ENCODE results near the gene PLAAT4.
A peak's percentile ranks its signal among the peaks of the same experiment; 100 is the strongest.
"Not testable (repeated sequence)": the region's sequence is repeated elsewhere in the genome, so short reads cannot be mapped to it uniquely, and the experiment has no call there.

The PLAAT4 gene

GRCh38 chr11:63573881-63574855 is 37.6 kb downstream of the PLAAT4 start:
- DNase-seq: no peak

- no peak for DNase-seq
These were observed 38.4 kb downstream of the PLAAT4 start for GRCh38 chr11:63574856-63575602.

GRCh38 chr11:63578882-63579281 is 42.3 kb downstream of the PLAAT4 start:
- DNase-seq: not testable (repeated sequence)

GRCh38 chr11:63581224-63581623 is 44.6 kb downstream of the PLAAT4 start:
- DNase-seq: not testable (repeated sequence)

- no peak for DNase-seq
These were observed 46.7 kb downstream of the PLAAT4 start for GRCh38 chr11:63583357-63583677.

- DNase-seq: no peak
These were observed 50.0 kb downstream of the PLAAT4 start for GRCh38 chr11:63586451-63587166.

- DNase-seq: no peak
These were observed 52.4 kb downstream of the PLAAT4 start for GRCh38 chr11:63589000-63589399.

- no peak for DNase-seq
These were observed 53.6 kb downstream of the PLAAT4 start for GRCh38 chr11:63590024-63590788.

GRCh38 chr11:63592975-63593395 is 56.4 kb downstream of the PLAAT4 start:
- DNase-seq: peak; percentile 29

GRCh38 chr11:63595296-63595695 is 58.7 kb downstream of the PLAAT4 start:
- no peak for DNase-seq
